ENCODE data around the gene FRK. TPM values are rescaled to one million over a fixed set of nuclear protein-coding genes. Genes with fewer than 3 reads are reported as not detected.
A peak's percentile ranks its signal among the peaks of the same experiment; 100 is the strongest.
"Not testable (repeated sequence)": the region's sequence is repeated elsewhere in the genome, so short reads cannot be mapped to it uniquely, and the experiment has no call there.

Gene FRK
- total RNA-seq, 3 donors from 2014 or later = 8.0 to 25.8 (median 23.2) TPM

GRCh38 chr6:116096979-116097816 is 36.5 kb upstream of the FRK start:
- TF ChIP-seq, protein P1, sequence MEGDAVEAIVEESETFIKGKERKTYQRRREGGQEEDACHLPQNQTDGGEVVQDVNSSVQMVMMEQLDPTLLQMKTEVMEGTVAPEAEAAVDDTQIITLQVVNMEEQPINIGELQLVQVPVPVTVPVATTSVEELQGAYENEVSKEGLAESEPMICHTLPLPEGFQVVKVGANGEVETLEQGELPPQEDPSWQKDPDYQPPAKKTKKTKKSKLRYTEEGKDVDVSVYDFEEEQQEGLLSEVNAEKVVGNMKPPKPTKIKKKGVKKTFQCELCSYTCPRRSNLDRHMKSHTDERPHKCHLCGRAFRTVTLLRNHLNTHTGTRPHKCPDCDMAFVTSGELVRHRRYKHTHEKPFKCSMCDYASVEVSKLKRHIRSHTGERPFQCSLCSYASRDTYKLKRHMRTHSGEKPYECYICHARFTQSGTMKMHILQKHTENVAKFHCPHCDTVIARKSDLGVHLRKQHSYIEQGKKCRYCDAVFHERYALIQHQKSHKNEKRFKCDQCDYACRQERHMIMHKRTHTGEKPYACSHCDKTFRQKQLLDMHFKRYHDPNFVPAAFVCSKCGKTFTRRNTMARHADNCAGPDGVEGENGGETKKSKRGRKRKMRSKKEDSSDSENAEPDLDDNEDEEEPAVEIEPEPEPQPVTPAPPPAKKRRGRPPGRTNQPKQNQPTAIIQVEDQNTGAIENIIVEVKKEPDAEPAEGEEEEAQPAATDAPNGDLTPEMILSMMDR (IDR thresholded peaks at IDR 0.05) = no peak
- Histone ChIP-seq H3K4me3 (no peak overlapping the region), H3K4me1 (ENCODE audit: low read depth) (peaks cover 13% of the 10 kb centered on the region), H3K9me3 (peaks cover 7% of the 10 kb centered on the region), H3K36me3 (ENCODE audit: low read depth) (no peaks in the 10 kb centered on the region)
- no peak for ATAC-seq
- intact Hi-C loops (cut with DNase I, micrococcal nuclease) = loop anchor here in 1 of 2 donors (5.0 kb wide), 1 partner anchor 85 kb away; no protein-coding TSS in a partner anchor
- DNase-seq = no peak

DNA sequence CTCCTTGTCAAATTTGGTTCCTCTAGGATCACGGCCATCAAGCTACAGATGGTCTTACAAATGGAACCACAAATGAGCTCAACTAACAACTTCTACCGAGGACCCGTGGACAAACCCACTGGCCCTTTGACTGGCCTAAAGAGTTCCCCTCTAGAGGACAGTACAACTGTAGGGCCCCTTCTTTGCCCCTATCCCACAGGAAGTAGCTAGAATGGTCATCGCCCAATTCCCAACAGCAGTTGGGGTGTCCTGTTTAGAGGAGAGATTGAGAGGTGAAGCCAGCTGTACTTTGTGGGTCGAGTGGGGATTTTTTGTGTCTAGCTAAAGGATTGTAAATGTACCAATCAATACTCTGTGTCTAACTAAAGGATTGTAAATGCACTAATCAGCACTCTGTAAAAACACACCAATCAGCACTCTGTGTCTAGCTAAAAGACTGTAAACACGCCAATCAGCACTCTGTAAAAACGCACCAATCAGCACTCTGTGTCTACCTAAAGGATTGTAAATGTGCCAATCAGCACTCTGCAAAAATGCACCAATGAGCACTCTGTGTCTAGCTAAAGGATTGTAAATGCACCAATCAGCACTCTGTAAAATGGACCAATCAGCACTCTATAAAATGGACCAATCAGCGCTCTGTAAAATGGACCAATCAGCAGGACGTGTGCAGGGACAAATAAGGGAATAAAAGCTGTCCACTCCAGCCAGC is 35.5 kb upstream of the FRK start:
- not testable (repeated sequence) for H3K4me1 ChIP-seq (ENCODE audit: low read depth); DNase-seq; ATAC-seq; H3K9me3 ChIP-seq; H3K36me3 ChIP-seq (ENCODE audit: low read depth); H3K4me3 ChIP-seq
- intact Hi-C loops (cut with DNase I, micrococcal nuclease) = loop anchor here in 1 of 2 donors (5.0 kb wide), 1 partner anchor 84 kb away; no protein-coding TSS in a partner anchor

DNA sequence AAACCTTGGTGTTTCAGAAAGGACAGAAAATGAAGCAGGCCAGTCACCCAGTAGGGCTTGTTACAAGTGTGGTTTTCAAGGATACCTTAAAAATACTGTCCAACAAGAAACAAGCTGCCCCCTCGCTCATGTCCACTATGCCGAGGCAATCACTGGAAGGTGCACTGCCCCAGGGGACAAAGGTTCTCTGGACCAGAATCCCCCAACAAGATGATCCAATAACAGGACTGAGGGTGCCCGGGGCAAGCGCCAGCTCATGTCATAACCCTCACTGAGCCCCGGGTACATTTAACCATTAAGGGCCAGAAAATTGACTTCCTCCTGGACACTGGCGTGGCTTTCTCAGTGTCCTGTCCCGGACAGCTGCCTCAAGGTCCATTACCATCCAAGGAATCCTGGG is 33.4 kb upstream of the FRK start:
- Histone ChIP-seq H3K36me3 (ENCODE audit: low read depth) (no peaks in the 10 kb centered on the region), H3K4me1 (ENCODE audit: low read depth) (no peaks in the 10 kb centered on the region), H3K4me3 (no peak overlapping the region), H3K9me3 (peaks cover 7% of the 10 kb centered on the region)
- intact Hi-C loops (cut with DNase I, micrococcal nuclease) = no loop called here
- TF ChIP-seq, protein P1 (IDR thresholded peaks at IDR 0.05) = no peak
- no peak for DNase-seq
- ATAC-seq = no peak

- no peak for ATAC-seq
- H3K36me3 ChIP-seq (ENCODE audit: low read depth) = no peaks in the 10 kb centered on the region
- intact Hi-C loops (cut with DNase I, micrococcal nuclease) = no loop called here
- H3K9me3 ChIP-seq = no peaks in the 10 kb centered on the region
- TF ChIP-seq, protein P1 (IDR thresholded peaks at IDR 0.05) = no peak
- no peaks in the 10 kb centered on the region for H3K4me1 ChIP-seq (ENCODE audit: low read depth)
- no peak for DNase-seq
- no peak overlapping the region for H3K4me3 ChIP-seq
Observed at GRCh38 chr6:116090251-116090650, 29.6 kb upstream of the FRK start.

GRCh38 chr6:116088946-116089345 is 28.3 kb upstream of the FRK start:
- Histone ChIP-seq H3K4me3 (no peak overlapping the region), H3K4me1 (ENCODE audit: low read depth) (no peaks in the 10 kb centered on the region), H3K36me3 (ENCODE audit: low read depth) (no peaks in the 10 kb centered on the region), H3K9me3 (no peaks in the 10 kb centered on the region)
- intact Hi-C loops (cut with DNase I, micrococcal nuclease) = no loop called here
- ATAC-seq = no peak
- no peak for DNase-seq
- TF ChIP-seq, protein P1 (IDR thresholded peaks at IDR 0.05) = no peak

- TF ChIP-seq, protein P1 (IDR thresholded peaks at IDR 0.05) = no peak
- no peaks in the 10 kb centered on the region for H3K36me3 ChIP-seq (ENCODE audit: low read depth)
- DNase-seq (no peak), ATAC-seq (peak; percentile 61)
- no peak overlapping the region for H3K4me3 ChIP-seq
- no peaks in the 10 kb centered on the region for H3K9me3 ChIP-seq
- H3K4me1 ChIP-seq (ENCODE audit: low read depth) = no peaks in the 10 kb centered on the region
- intact Hi-C loops (cut with DNase I, micrococcal nuclease) = no loop called here
Observed at GRCh38 chr6:116087437-116088027, 26.8 kb upstream of the FRK start.
